Smooth muscle cell (in vitro differentiated cells): ENCODE measurements around the gene KRT8. TPM values are rescaled to one million over a fixed set of nuclear protein-coding genes. Genes with fewer than 3 reads are reported as not detected.
A peak's percentile ranks its signal among the peaks of the same experiment; 100 is the strongest.

Source experiments
- DNase-seq: peaks from one replicate; lab custom pipeline; 2025; ENCODE audit not compliant: unreplicated experiment; lab: John Stamatoyannopoulos, UW
- H2AFZ ChIP-seq: fragments of 200-600 bp; sonication (generic); 2 replicates; pipeline ENCODE4 v1.6.0; 2016; ENCODE audit warnings: antibody characterized with exemption, low read depth, mild to moderate bottlenecking
- H3F3A ChIP-seq: fragments of 200-600 bp; sonication (generic); 2 replicates; pipeline ENCODE4 v1.6.0; 2017; ENCODE audit warnings: antibody characterized with exemption, low read depth
- H3K27ac ChIP-seq: fragments of 200-600 bp; sonication (generic); 2 replicates; pipeline ENCODE4 v1.5.1; 2016; ENCODE audit warnings: low read depth, mild to moderate bottlenecking
- H3K27me3 ChIP-seq: fragments of 200-600 bp; sonication (generic); 2 replicates; pipeline ENCODE4 v1.6.1; 2016; ENCODE audit warnings: low read depth, mild to moderate bottlenecking
- H3K36me3 ChIP-seq: fragments of 200-600 bp; sonication (generic); 2 replicates; pipeline ENCODE4 v1.5.1; 2016; ENCODE audit warnings: low read depth
- H3K4me1 ChIP-seq: fragments of 200-600 bp; sonication (generic); 2 replicates; pipeline ENCODE4 v1.5.1; 2016; ENCODE audit warnings: low read depth
- H3K4me2 ChIP-seq: fragments of 200-600 bp; sonication (generic); 2 replicates; pipeline ENCODE4 v1.6.0; 2016; ENCODE audit warnings: mild to moderate bottlenecking
- H3K4me3 ChIP-seq: fragments of 200-600 bp; sonication (generic); 2 replicates; pipeline ENCODE4 v1.5.1; 2016; ENCODE audit warnings: mild to moderate bottlenecking
- H3K79me2 ChIP-seq: fragments of 200-600 bp; sonication (generic); 2 replicates; pipeline ENCODE4 v1.6.0; 2016; ENCODE audit warnings: low read depth, mild to moderate bottlenecking
- H3K9ac ChIP-seq: fragments of 200-600 bp; sonication (generic); 2 replicates; pipeline ENCODE4 v1.6.0; 2016; ENCODE audit warnings: low read depth
- H3K9me3 ChIP-seq: fragments of 200-600 bp; sonication (generic); replicated peaks from 2 replicates; pipeline ENCODE4 v1.5.1; 2016; ENCODE audit warnings: low read depth
- H4K20me1 ChIP-seq: fragments of 200-600 bp; sonication (generic); 2 replicates; pipeline ENCODE4 v1.6.0; 2016; ENCODE audit warnings: low read depth
- CTCF ChIP-seq: fragments of 200-600 bp; sonication (generic); IDR thresholded peaks from 2 replicates; pipeline ENCODE4 v1.5.1; 2017; ENCODE audit warnings: borderline replicate concordance, mild to moderate bottlenecking, antibody characterized with exemption; ENCODE audit not compliant: insufficient read depth, poor library complexity, severe bottlenecking
- WGBS: methylation state at CpG from one replicate; pipeline ENCODE4 v1.1.7; 2016; ENCODE audit warnings: low lambda C conversion rate; 5-methylcytosine and 5-hydroxymethylcytosine counted together
- polyA plus RNA-seq: library from polyadenylated mRNA; unstranded; fragments of >200 nt; fragmentation: Nextera tagmentation; extraction: Ambion mirVana; gene quantifications from 2 replicates; pipeline ENCODE4 v1.2.1, GENCODE V29; 2016
- total RNA-seq: library from RNA; depleted of rRNA; stranded (reverse); fragments of >200 nt; gene quantifications from 2 replicates; pipeline ENCODE4 v1.2.3, GENCODE V29; 2014

KRT8 gene
- total and polyA plus RNA-seq, 2 experiments from 2014 or later, result 929 to 1,025 TPM

- no peaks in the 10 kb centered on the region for H3K36me3 ChIP-seq
- no peak overlapping the region for H3K4me3 ChIP-seq
- 100% methylated on average over 3 of the region's 3 CpGs for WGBS
- peak overlapping the region; percentile 92 for H3K27ac ChIP-seq
- DNase-seq, result no peak
- no peak overlapping the region for H3K4me2 ChIP-seq
- peaks cover 7% of the 10 kb centered on the region for H3F3A ChIP-seq
- peaks cover 4% of the 10 kb centered on the region for H3K79me2 ChIP-seq
- H3K9ac ChIP-seq, result no peak overlapping the region
- no peak for TF ChIP-seq CTCF
- no peak overlapping the region for H2AFZ ChIP-seq
- H3K9me3 ChIP-seq, result no peaks in the 10 kb centered on the region
- H3K4me1 ChIP-seq, result peaks cover 20% of the 10 kb centered on the region
- no peaks in the 10 kb centered on the region for H4K20me1 ChIP-seq
- H3K27me3 ChIP-seq, result no peaks in the 10 kb centered on the region
Measured at GRCh38 chr12:52909796-52910195, 4.9 kb upstream of the KRT8 start.

GRCh38 chr12:52909331-52909730, 4.5 kb upstream of the KRT8 start:
- Histone ChIP-seq H3K4me2 (no peak overlapping the region), H3K4me1 (peaks cover 20% of the 10 kb centered on the region), H3K9me3 (no peaks in the 10 kb centered on the region), H3K79me2 (peaks cover 4% of the 10 kb centered on the region), H3K4me3 (no peak overlapping the region), H4K20me1 (peaks cover 4% of the 10 kb centered on the region), H3K36me3 (no peaks in the 10 kb centered on the region), H2AFZ (no peak overlapping the region), H3F3A (peaks cover 7% of the 10 kb centered on the region), H3K9ac (no peak overlapping the region), H3K27me3 (no peaks in the 10 kb centered on the region), H3K27ac (peak overlapping the region; percentile 92)
- TF ChIP-seq CTCF, result no peak
- no peak for DNase-seq
- 86% methylated on average over 2 of the region's 2 CpGs for WGBS

- Histone ChIP-seq H3K27me3 (no peaks in the 10 kb centered on the region), H3K79me2 (peaks cover 18% of the 10 kb centered on the region), H3K27ac (peak overlapping the region; percentile 92), H3K4me2 (peak overlapping the region; percentile 27), H3K4me1 (peaks cover 24% of the 10 kb centered on the region), H3K9me3 (no peaks in the 10 kb centered on the region), H4K20me1 (peaks cover 22% of the 10 kb centered on the region), H3K4me3 (no peak overlapping the region), H3K36me3 (no peaks in the 10 kb centered on the region), H2AFZ (peak overlapping the region; percentile 8), H3K9ac (peak overlapping the region; percentile 66), H3F3A (peaks cover 13% of the 10 kb centered on the region)
- WGBS, result 22% methylated on average over 7 of the region's 7 CpGs
- no peak for TF ChIP-seq CTCF
- DNase-seq, result no peak
Measured at GRCh38 chr12:52907092-52907810, 2.4 kb upstream of the KRT8 start.

- no peak for TF ChIP-seq CTCF
- 83% methylated on average over 7 of the region's 7 CpGs for WGBS
- Histone ChIP-seq H3K27me3 (no peaks in the 10 kb centered on the region), H3K4me3 (no peak overlapping the region), H3F3A (peaks cover 16% of the 10 kb centered on the region), H3K9ac (no peak overlapping the region), H4K20me1 (peaks cover 33% of the 10 kb centered on the region), H3K4me1 (peaks cover 24% of the 10 kb centered on the region), H3K79me2 (peaks cover 28% of the 10 kb centered on the region), H3K27ac (peak overlapping the region; percentile 92), H2AFZ (no peak overlapping the region), H3K4me2 (peak overlapping the region; percentile 27), H3K9me3 (no peaks in the 10 kb centered on the region), H3K36me3 (peaks cover 3% of the 10 kb centered on the region)
- DNase-seq, result no peak
Measured at GRCh38 chr12:52906191-52906601, 1.3 kb upstream of the KRT8 start.
